GM10847 (cell line): ENCODE data around the gene CENPT.

Source experiments
- POLR2A ChIP-seq: IDR thresholded peaks from 2 replicates; pipeline ENCODE4 v1.6.1; 2011; ENCODE audit not compliant: insufficient read length; ENCODE audit errors: extremely low read depth

The CENPT gene

GRCh38 chr16:67841816-67842508 is 5.5 kb downstream of the CENPT start, which contains the start of gene THAP11:
THAP11 (plus strand) TSS chr16:67842320; CDS start chr16:67842555, 235 bp downstream.
- TF ChIP-seq POLR2A: peak; percentile 34

- no peak for TF ChIP-seq POLR2A
Observed at GRCh38 chr16:67841198-67841815, 6.2 kb downstream of the CENPT start.

GRCh38 chr16:67837811-67838210 is 9.7 kb downstream of the CENPT start:
- TF ChIP-seq POLR2A: no peak

GRCh38 chr16:67834242-67834614 is 13.3 kb downstream of the CENPT start:
- TF ChIP-seq POLR2A: no peak

- TF ChIP-seq POLR2A: peak; percentile 79
Observed at GRCh38 chr16:67833415-67834241, 13.9 kb downstream of the CENPT start.

- TF ChIP-seq POLR2A: no peak
Observed at GRCh38 chr16:67833030-67833414, 14.5 kb downstream of the CENPT start.

- no peak for TF ChIP-seq POLR2A
Observed at GRCh38 chr16:67828651-67829050, 18.8 kb downstream of the CENPT start.

GRCh38 chr16:67825906-67826305 is 21.6 kb downstream of the CENPT start:
- no peak for TF ChIP-seq POLR2A

- TF ChIP-seq POLR2A: no peak
Observed at GRCh38 chr16:67825119-67825518, 22.4 kb downstream of the CENPT start.

GRCh38 chr16:67822511-67822910 is 25.0 kb downstream of the CENPT start:
- TF ChIP-seq POLR2A: no peak

- no peak for TF ChIP-seq POLR2A
Observed at GRCh38 chr16:67820608-67821259, 26.8 kb downstream of the CENPT start.

GRCh38 chr16:67814567-67814966 is 32.9 kb downstream of the CENPT start:
- no peak for TF ChIP-seq POLR2A

GRCh38 chr16:67811899-67812298 is 35.6 kb downstream of the CENPT start:
- no peak for TF ChIP-seq POLR2A

GRCh38 chr16:67807148-67807682 is 40.3 kb downstream of the CENPT start:
- no peak for TF ChIP-seq POLR2A
